OCI-LY3 (cell line): ENCODE results near the gene PEX12.
"Not testable (repeated sequence)": the region's sequence is repeated elsewhere in the genome, so short reads cannot be mapped to it uniquely, and the experiment has no call there.

Experiments used
- H2AFZ ChIP-seq: fragments of 200-600, 300-600 bp; shearing (Covaris generic); 2 replicates; pipeline ENCODE4 v1.6.0; 2014; ENCODE audit warnings: antibody characterized with exemption, low read depth, low read length
- H3K27ac ChIP-seq: fragments of 200-600, 300-600 bp; sonication (generic); 2 replicates; pipeline ENCODE4 v1.5.1; 2014; ENCODE audit warnings: mild to moderate bottlenecking, low read length, moderate library complexity, mixed read lengths
- H3K27me3 ChIP-seq: fragments of 200-600, 300-600 bp; sonication (generic); 2 replicates; pipeline ENCODE4 v1.6.1; 2014; ENCODE audit warnings: low read depth, low read length, mixed read lengths
- H3K36me3 ChIP-seq: fragments of 200-600, 300-600 bp; sonication (generic); replicated peaks from 2 replicates; pipeline ENCODE3; 2014; ENCODE audit warnings: low read depth, low read length, mixed read lengths
- H3K4me1 ChIP-seq: fragments of 300-600, 200-600 bp; sonication (generic); 2 replicates; pipeline ENCODE4 v1.6.1; 2014; ENCODE audit warnings: low read length, mixed read lengths
- H3K4me2 ChIP-seq: fragments of 200-600, 300-600 bp; sonication (generic); 2 replicates; pipeline ENCODE4 v1.6.1; 2014; ENCODE audit warnings: low read length, mixed read lengths
- H3K4me3 ChIP-seq: fragments of 300-600, 200-600 bp; sonication (generic); 2 replicates; pipeline ENCODE4 v1.5.1; 2014; ENCODE audit warnings: antibody characterized with exemption, mild to moderate bottlenecking, low read length, moderate library complexity
- H3K79me2 ChIP-seq: fragments of 300-600, 200-600 bp; shearing (Covaris generic); 2 replicates; pipeline ENCODE4 v1.6.1; 2014; ENCODE audit warnings: mild to moderate bottlenecking, low read length, mixed read lengths
- H3K9ac ChIP-seq: fragments of 300-600, 200-600 bp; shearing (Covaris generic); 2 replicates; pipeline ENCODE4 v1.6.0; 2014; ENCODE audit warnings: mild to moderate bottlenecking, low read length, moderate library complexity
- H3K9me3 ChIP-seq: fragments of 200-600, 300-600 bp; shearing (Covaris generic); 2 replicates; pipeline ENCODE4 v1.6.1; 2014; ENCODE audit warnings: low read length, mixed read lengths; ENCODE audit not compliant: insufficient read depth
- H4K20me1 ChIP-seq: fragments of 200-600, 300-600 bp; sonication (generic); 2 replicates; pipeline ENCODE4 v1.6.1; 2016; ENCODE audit warnings: low read length, mixed read lengths; ENCODE audit not compliant: insufficient read depth
- EZH2phosphoT487 ChIP-seq: fragments of 200-600 bp; shearing (Covaris generic); IDR thresholded peaks from 2 replicates; pipeline ENCODE4 v1.6.1; 2018; ENCODE audit warnings: antibody characterized with exemption, mixed run types, low read depth
- TF ChIP-seq, protein P1 (sequence below): fragments of 200-600, 300-600 bp; sonication (generic); IDR thresholded peaks from 2 replicates; pipeline ENCODE4 v1.5.1; 2014; ENCODE audit warnings: antibody characterized with exemption, low read length, low read depth

Gene PEX12

DNA sequence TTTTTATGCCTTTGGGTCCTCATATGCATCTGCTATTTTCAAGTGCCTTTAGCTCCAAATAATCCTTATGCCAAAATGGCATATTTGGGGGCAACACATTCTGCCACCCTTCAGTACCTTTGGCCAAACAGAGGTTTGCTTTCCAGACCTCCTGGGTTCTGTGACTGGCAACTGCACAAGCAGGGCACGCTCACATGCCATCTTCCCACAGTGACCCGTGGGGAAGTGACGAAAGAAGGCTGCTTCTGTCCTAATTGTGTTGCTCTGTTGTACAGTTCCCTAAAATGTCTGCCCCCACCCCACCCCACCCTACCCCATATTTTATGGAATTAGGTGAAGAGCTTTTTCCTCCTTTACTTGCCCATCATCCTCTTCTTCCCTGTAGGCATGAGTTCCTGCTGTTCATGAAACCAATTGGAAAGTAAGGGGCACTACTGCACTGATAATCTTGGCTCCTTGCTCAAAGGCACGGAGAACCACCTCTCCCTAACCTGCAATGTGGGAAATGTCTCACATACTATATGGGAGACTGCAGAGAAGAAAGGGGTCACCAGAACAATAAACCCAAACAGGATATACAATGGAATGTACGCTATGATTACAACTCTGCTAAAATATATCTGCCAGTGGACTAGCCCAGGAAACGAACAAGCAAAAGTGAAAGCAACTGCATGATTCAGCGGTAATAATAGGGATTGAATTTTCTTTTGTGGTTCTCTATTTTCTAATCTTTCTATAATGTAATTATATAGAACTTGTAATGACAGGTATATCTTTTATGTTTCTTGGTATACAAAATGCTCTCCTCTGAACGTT is 37.6 kb downstream of the PEX12 start:
- no peak for TF ChIP-seq EZH2phosphoT487
- TF ChIP-seq, protein P1, sequence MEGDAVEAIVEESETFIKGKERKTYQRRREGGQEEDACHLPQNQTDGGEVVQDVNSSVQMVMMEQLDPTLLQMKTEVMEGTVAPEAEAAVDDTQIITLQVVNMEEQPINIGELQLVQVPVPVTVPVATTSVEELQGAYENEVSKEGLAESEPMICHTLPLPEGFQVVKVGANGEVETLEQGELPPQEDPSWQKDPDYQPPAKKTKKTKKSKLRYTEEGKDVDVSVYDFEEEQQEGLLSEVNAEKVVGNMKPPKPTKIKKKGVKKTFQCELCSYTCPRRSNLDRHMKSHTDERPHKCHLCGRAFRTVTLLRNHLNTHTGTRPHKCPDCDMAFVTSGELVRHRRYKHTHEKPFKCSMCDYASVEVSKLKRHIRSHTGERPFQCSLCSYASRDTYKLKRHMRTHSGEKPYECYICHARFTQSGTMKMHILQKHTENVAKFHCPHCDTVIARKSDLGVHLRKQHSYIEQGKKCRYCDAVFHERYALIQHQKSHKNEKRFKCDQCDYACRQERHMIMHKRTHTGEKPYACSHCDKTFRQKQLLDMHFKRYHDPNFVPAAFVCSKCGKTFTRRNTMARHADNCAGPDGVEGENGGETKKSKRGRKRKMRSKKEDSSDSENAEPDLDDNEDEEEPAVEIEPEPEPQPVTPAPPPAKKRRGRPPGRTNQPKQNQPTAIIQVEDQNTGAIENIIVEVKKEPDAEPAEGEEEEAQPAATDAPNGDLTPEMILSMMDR: no peak
- Histone ChIP-seq H4K20me1 (no peaks in the 10 kb centered on the region), H3K79me2 (no peaks in the 10 kb centered on the region), H3K36me3 (no peaks in the 10 kb centered on the region), H3K9me3 (no peaks in the 10 kb centered on the region), H3K27ac (peak overlapping the region; percentile 44), H3K27me3 (no peaks in the 10 kb centered on the region), H2AFZ (peak overlapping the region; percentile 94), H3K4me1 (peaks cover 61% of the 10 kb centered on the region), H3K4me2 (peak overlapping the region; percentile 92), H3K4me3 (peak overlapping the region; percentile 78), H3K9ac (peak overlapping the region; percentile 70)

DNA sequence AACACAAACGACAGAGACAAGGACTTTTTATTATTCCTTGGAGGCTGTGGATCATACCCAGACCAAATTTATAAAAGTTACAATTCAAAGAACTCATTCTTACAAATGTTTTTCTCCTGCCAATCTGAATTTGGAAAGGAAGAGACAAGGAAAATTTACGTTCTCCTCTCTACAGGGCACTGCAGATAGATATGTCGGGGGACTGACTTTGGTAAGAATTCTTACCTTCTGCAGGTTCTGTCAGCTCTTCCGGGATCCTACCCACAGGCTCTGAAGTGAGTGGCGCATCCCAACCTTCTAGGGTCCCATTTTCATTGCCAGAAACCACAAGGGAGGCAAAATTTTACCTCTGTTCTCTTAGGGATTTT is 38.7 kb downstream of the PEX12 start:
- no peak for TF ChIP-seq EZH2phosphoT487
- TF ChIP-seq, protein P1: no peak

DNA sequence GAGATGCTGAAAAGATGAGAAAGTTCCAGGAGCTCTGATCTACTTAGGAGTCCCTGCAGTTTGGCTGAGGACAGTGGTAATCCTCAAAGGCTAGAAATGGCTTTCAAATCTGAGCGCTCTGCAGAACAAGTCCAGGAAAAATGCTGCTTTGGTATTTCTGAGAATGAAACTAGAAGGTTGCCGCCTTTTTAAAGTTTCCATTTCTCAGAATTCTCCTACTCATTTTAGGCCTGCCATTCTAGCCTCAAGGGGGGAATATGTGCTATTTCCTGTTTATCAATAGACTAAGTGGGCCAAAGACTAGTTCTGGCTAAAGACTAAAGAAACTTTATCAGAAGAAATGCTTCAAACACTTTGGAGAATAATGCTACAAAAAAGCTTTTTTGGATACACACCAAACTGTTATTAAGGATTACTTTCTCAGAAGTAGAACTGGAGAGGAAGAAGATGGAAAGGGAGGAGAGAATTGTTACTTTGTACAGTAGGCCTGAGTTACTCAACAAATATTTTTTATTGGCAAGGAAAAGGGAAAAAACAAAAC is 40.7 kb downstream of the PEX12 start, which contains the start of gene SLFN12L:
Gene SLFN12L, minus strand, starts transcription at position 78 of the 541 bp plus-strand sequence. CDS start 15,314 bp downstream, outside the sequence.
- H3K4me3 ChIP-seq: no peak within 1 kb of the TSS
- H3K79me2 ChIP-seq: no peaks in the 10 kb centered on the region
- H3K27ac ChIP-seq: no peak within 1 kb of the TSS
- no peak for TF ChIP-seq EZH2phosphoT487
- TF ChIP-seq, protein P1: no peak
- H3K9me3 ChIP-seq: no peaks in the 10 kb centered on the region
- peak within 1 kb of the TSS; percentile 73 for H2AFZ ChIP-seq
- H3K27me3 ChIP-seq: no peaks in the 10 kb centered on the region
- H3K9ac ChIP-seq: peak within 1 kb of the TSS; percentile 12
- H3K4me2 ChIP-seq: peak within 1 kb of the TSS; percentile 42
- H3K4me1 ChIP-seq: peaks cover 43% of the 10 kb centered on the region
- H4K20me1 ChIP-seq: no peaks in the 10 kb centered on the region
- no peaks in the 10 kb centered on the region for H3K36me3 ChIP-seq

More for the DNA sequence above, 38.7 kb downstream of the PEX12 start:
- Histone ChIP-seq H3K4me3 (peak overlapping the region; percentile 78), H3K36me3 (no peaks in the 10 kb centered on the region), H3K27me3 (no peaks in the 10 kb centered on the region), H4K20me1 (no peaks in the 10 kb centered on the region), H3K4me1 (peaks cover 49% of the 10 kb centered on the region), H3K4me2 (peak overlapping the region; percentile 92), H3K9me3 (no peaks in the 10 kb centered on the region), H2AFZ (peak overlapping the region; percentile 92), H3K27ac (peak overlapping the region; percentile 44; the same call in 1 of the 2 replicates), H3K79me2 (no peaks in the 10 kb centered on the region), H3K9ac (peak overlapping the region; percentile 70)

DNA sequence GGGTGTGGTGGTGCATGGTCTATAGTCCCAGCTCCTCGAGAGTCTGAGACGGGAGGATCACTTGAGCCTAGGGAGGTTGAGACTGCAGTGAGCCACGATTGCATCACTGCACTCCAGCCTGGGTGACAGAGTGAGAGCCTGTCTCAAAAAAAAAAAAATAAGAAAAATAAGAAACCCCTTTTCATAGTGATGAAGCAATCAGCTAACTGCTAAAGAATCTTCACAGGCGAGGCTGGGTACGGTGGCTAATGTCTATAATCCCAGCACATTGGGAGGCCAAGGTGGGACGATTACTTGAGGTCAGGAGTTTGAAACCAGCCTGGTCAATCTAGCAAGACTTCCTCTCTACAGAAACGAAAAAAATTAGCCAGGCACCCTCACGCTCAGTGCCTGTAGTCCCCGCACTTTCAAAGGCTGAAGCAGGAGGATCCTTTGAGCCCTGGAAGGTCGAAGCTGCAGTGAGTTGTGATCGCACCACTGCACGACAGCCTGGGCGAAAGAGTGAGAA is 41.7 kb downstream of the PEX12 start:
- Histone ChIP-seq H3K9me3 (no peaks in the 10 kb centered on the region), H3K27me3 (no peaks in the 10 kb centered on the region), H3K27ac (no peak overlapping the region), H3K79me2 (no peaks in the 10 kb centered on the region), H3K4me3 (no peak overlapping the region), H4K20me1 (no peaks in the 10 kb centered on the region), H3K9ac (no peak overlapping the region), H3K4me1 (peaks cover 43% of the 10 kb centered on the region), H2AFZ (peak overlapping the region; percentile 73; the same call in 1 of the 2 replicates), H3K4me2 (no peak overlapping the region), H3K36me3 (no peaks in the 10 kb centered on the region)
- TF ChIP-seq EZH2phosphoT487: no peak
- TF ChIP-seq, protein P1: no peak

DNA sequence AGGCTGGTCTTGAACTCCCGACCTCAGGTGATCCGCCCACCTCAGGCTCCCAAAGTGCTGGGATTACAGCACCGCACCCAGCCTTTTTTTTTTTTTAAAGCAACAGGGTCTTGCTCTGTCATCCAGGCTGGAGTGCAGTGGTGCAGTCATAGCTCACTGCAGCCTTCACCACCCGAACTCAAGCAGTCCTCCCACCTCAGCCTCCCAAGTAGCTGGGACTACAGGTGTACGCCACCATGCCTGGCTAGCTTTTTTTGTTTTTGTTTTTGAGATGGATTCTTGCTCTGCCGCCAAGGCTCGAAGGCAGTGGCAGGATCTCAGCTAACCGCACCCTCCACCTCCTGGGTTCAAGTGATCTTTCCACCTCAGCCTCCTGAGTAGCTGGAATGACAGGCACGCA is 43.0 kb downstream of the PEX12 start:
- not testable (repeated sequence) for H3K27me3 ChIP-seq, H4K20me1 ChIP-seq, H2AFZ ChIP-seq, H3K9ac ChIP-seq, H3K9me3 ChIP-seq, H3K79me2 ChIP-seq, H3K36me3 ChIP-seq, H3K4me3 ChIP-seq, H3K27ac ChIP-seq, H3K4me2 ChIP-seq
- peaks cover 37% of the 10 kb centered on the region for H3K4me1 ChIP-seq
